ENCODE data around the gene TRAPPC12. TPM values are rescaled to one million over a fixed set of nuclear protein-coding genes. Genes with fewer than 3 reads are reported as not detected.

The TRAPPC12 gene
- total and polyA plus RNA-seq, 8 donors, result 46.6 to 158 (median 70.7) TPM

- DNase-seq, result no peak
- Histone ChIP-seq H3K9me3 (no peaks in the 10 kb centered on the region), H3K27ac (no peak overlapping the region), H3K36me3 (peaks cover 25 to 93% (median 91%) of the 10 kb centered on the region in 4 donors), H3K4me3 (no peak overlapping the region), H3K4me1 (peaks cover 0 to 9% (median 0%) of the 10 kb centered on the region in 4 donors), H3K27me3 (no peaks in the 10 kb centered on the region)
- intact Hi-C loops (cut with DNase I; ENCODE audit: low total_unique reads), result no loop called here
- no peak for TF ChIP-seq POLR2AphosphoS5 (IDR thresholded peaks at IDR 0.05)
- TF ChIP-seq EP300 (IDR thresholded peaks at IDR 0.05), result no peak
- TF ChIP-seq CTCF (IDR thresholded peaks at IDR 0.05), result no peak
- TF ChIP-seq POLR2A (IDR thresholded peaks at IDR 0.05), result no peak
- WGBS, 5 donors, result 83 to 89% (median 89%) methylated on average over 25 of the region's 25 CpGs
Observed at GRCh38 chr2:3463186-3463835, 83.8 kb downstream of the TRAPPC12 start.

- DNase-seq, result no peak
Observed at GRCh38 chr2:3463944-3464343, 84.5 kb downstream of the TRAPPC12 start.

GRCh38 chr2:3464401-3465005 lies 85.0 kb downstream of the TRAPPC12 start:
- H3K4me1 ChIP-seq, result peaks cover 3 to 19% (median 6%) of the 10 kb centered on the region in 4 donors
- H3K4me3 ChIP-seq, result no peak overlapping the region
- peak overlapping the region in 1 of 5 donors; percentile 70 for H3K27ac ChIP-seq
- 96 to 97% (median 96%) methylated on average over 19 to 21 of the region's 21 CpGs for WGBS, 5 donors
- intact Hi-C loops (cut with DNase I; ENCODE audit: low total_unique reads), result no loop called here
- no peaks in the 10 kb centered on the region for H3K27me3 ChIP-seq
- H3K36me3 ChIP-seq, result peaks cover 29 to 94% (median 91%) of the 10 kb centered on the region in 4 donors
- H3K9me3 ChIP-seq, result no peaks in the 10 kb centered on the region
- no peak for DNase-seq
- TF ChIP-seq POLR2AphosphoS5 (IDR thresholded peaks at IDR 0.05) (no peak), EP300 (IDR thresholded peaks at IDR 0.05) (no peak), POLR2A (IDR thresholded peaks at IDR 0.05) (no peak), CTCF (IDR thresholded peaks at IDR 0.05) (no peak)

More at GRCh38 chr2:3463944-3464343, 84.5 kb downstream of the TRAPPC12 start:
- no peak for TF ChIP-seq CTCF (IDR thresholded peaks at IDR 0.05)
- peaks cover 29 to 93% (median 91%) of the 10 kb centered on the region in 4 donors for H3K36me3 ChIP-seq
- intact Hi-C loops (cut with DNase I; ENCODE audit: low total_unique reads), result no loop called here
- no peaks in the 10 kb centered on the region for H3K27me3 ChIP-seq
- peaks cover 0 to 14% (median 1%) of the 10 kb centered on the region in 4 donors for H3K4me1 ChIP-seq
- H3K27ac ChIP-seq, result no peak overlapping the region
- WGBS, 5 donors, result 94 to 97% (median 95%) methylated on average over 11 to 13 of the region's 13 CpGs
- no peaks in the 10 kb centered on the region for H3K9me3 ChIP-seq
- no peak overlapping the region for H3K4me3 ChIP-seq

GRCh38 chr2:3465328-3465727 lies 85.8 kb downstream of the TRAPPC12 start:
- H3K4me1 ChIP-seq, result peaks cover 5 to 28% (median 12%) of the 10 kb centered on the region in 4 donors
- H3K27me3 ChIP-seq, result no peaks in the 10 kb centered on the region
- TF ChIP-seq CTCF (IDR thresholded peaks at IDR 0.05), result no peak
- DNase-seq, result no peak
- H3K27ac ChIP-seq, result peak overlapping the region in 2 of 5 donors; percentile 2 to 70
- WGBS, 5 donors, result 93 to 96% (median 94%) methylated on average over 28 of the region's 28 CpGs
- H3K4me3 ChIP-seq, result no peak overlapping the region
- intact Hi-C loops (cut with DNase I; ENCODE audit: low total_unique reads), result no loop called here
- H3K36me3 ChIP-seq, result peaks cover 29 to 94% (median 91%) of the 10 kb centered on the region in 4 donors
- no peaks in the 10 kb centered on the region for H3K9me3 ChIP-seq
